Endothelial cell of umbilical vein (primary cell): Measurements from ENCODE around the gene PDE1C. TPM values are rescaled to one million over a fixed set of nuclear protein-coding genes. Genes with fewer than 3 reads are reported as not detected.

Experiments used
- BruUV-seq: library from RNA; stranded (reverse); fragments of 400-500 nt; replicated peaks from 2 replicates; lab custom pipeline; 2021; lab: Mats Ljungman, UMichigan
- CTCF ChIA-PET: fragments of 300-600, 350-600 bp; sonication (Branson Sonifier 250); formaldehyde crosslinking; loops from one replicate; lab custom pipeline; 2021; ENCODE audit warnings: antibody characterized with exemption, inconsistent platforms; lab: Charles Lee
- POLR2A ChIA-PET: fragments of 300-600, 350-600 bp; sonication (Branson Sonifier 250); formaldehyde crosslinking; loops from one replicate; lab custom pipeline; 2021; ENCODE audit warnings: antibody characterized with exemption, inconsistent platforms; lab: Charles Lee
- DNase-seq: peaks from one replicate; pipeline ENCODE4 v3.0.0-alpha.2; 2011; ENCODE audit warnings: low read depth, low spot score
- FAIRE-seq: peaks from 2 replicates; lab custom pipeline; 2011; peaks lifted over from hg19 to GRCh38; lab: Jason Lieb, UNC
- H2AFZ ChIP-seq: 2 replicates; pipeline ENCODE4 v1.6.0; 2012; ENCODE audit warnings: low read depth, low read length, control low read depth, inconsistent platforms
- H3K27ac ChIP-seq: 2 replicates; pipeline ENCODE4 v1.5.1; 2011; ENCODE audit warnings: low read depth, mild to moderate bottlenecking, control low read depth, low read length, moderate library complexity; ENCODE audit not compliant: insufficient read depth
- H3K27me3 ChIP-seq, 2 experiments: 2 replicates each; pipeline versions ENCODE4 v1.6.0 to v1.6.1; 2011; ENCODE audit warnings: low read length in 2 of 2, mixed read lengths in 1 of 2; ENCODE audit not compliant: control insufficient read depth in 2 of 2, insufficient read depth in 2 of 2
- H3K36me3 ChIP-seq, 2 experiments: 2 replicates in 1 of 2; 3 replicates in 1 of 2; pipeline ENCODE4 v1.5.1; 2011; ENCODE audit warnings: low read length in 2 of 2, mild to moderate bottlenecking in 1 of 2, moderate library complexity in 1 of 2; ENCODE audit not compliant: control insufficient read depth in 2 of 2, insufficient read depth in 2 of 2; ENCODE audit errors: extremely low read depth in 1 of 2
- H3K4me1 ChIP-seq: 3 replicates; pipeline ENCODE4 v1.5.1; 2011; ENCODE audit warnings: mild to moderate bottlenecking, low read length; ENCODE audit not compliant: control insufficient read depth, insufficient read depth; ENCODE audit errors: extremely low read depth
- H3K4me2 ChIP-seq: 2 replicates; pipeline ENCODE4 v1.6.1; 2011; ENCODE audit warnings: low read length, control low read depth, mixed read lengths; ENCODE audit not compliant: insufficient read depth
- H3K4me3 ChIP-seq, 3 experiments: fragments of 200-600 bp in 1 of 3; sonication (generic), shearing (Covaris generic) in 1 of 3; replicated peaks in 1 of 3; 2 replicates each; pipeline ENCODE4 v1.5.1; 2011 to 2016; ENCODE audit warnings: control low read depth in 3 of 3, low read length in 3 of 3, mild to moderate bottlenecking in 2 of 3, inconsistent platforms in 1 of 3, low read depth in 1 of 3, moderate library complexity in 1 of 3; ENCODE audit not compliant: insufficient read depth in 1 of 3
- H3K79me2 ChIP-seq: 2 replicates; pipeline ENCODE4 v1.6.0; 2012; ENCODE audit warnings: low read length, inconsistent platforms; ENCODE audit not compliant: control insufficient read depth, insufficient read depth
- H3K9ac ChIP-seq: replicated peaks from 2 replicates; pipeline ENCODE3; 2011; ENCODE audit warnings: low read length, control low read depth; ENCODE audit not compliant: insufficient read depth; ENCODE audit errors: extremely low read depth
- H3K9me1 ChIP-seq: replicated peaks from 3 replicates; pipeline ENCODE4 v1.6.0; 2011; ENCODE audit warnings: mild to moderate bottlenecking, low read length; ENCODE audit not compliant: control insufficient read depth, insufficient read depth; ENCODE audit errors: extremely low read depth
- H3K9me3 ChIP-seq: replicated peaks from 2 replicates; pipeline ENCODE4 v1.5.1; 2012; ENCODE audit warnings: low read length, inconsistent platforms; ENCODE audit not compliant: control insufficient read depth, insufficient read depth
- H4K20me1 ChIP-seq: replicated peaks from 2 replicates; pipeline ENCODE3; 2011; ENCODE audit warnings: mild to moderate bottlenecking, low read length; ENCODE audit not compliant: control insufficient read depth, insufficient read depth; ENCODE audit errors: extremely low read depth
- EZH2 ChIP-seq: IDR thresholded peaks from 2 replicates; pipeline ENCODE4 v1.6.1; 2012; ENCODE audit warnings: borderline replicate concordance, low read depth, mild to moderate bottlenecking, moderate library complexity, low read length, inconsistent platforms; ENCODE audit not compliant: severe bottlenecking
- FOS ChIP-seq: IDR thresholded peaks from 2 replicates; pipeline ENCODE4 v1.6.1; 2011; ENCODE audit warnings: mild to moderate bottlenecking, low read length, moderate library complexity, borderline replicate concordance; ENCODE audit not compliant: insufficient read depth
- GATA2 ChIP-seq: IDR thresholded peaks from 2 replicates; pipeline ENCODE4 v1.7.0; 2011; ENCODE audit warnings: low read depth, mild to moderate bottlenecking, moderate library complexity, mixed read lengths, low read length; ENCODE audit not compliant: insufficient read length, insufficient read depth
- JUN ChIP-seq: IDR thresholded peaks from 2 replicates; pipeline ENCODE4 v1.6.1; 2011; ENCODE audit warnings: borderline replicate concordance, low read depth; ENCODE audit not compliant: insufficient read length, insufficient read depth
- MAX ChIP-seq: IDR thresholded peaks from 2 replicates; pipeline ENCODE4 v1.6.1; 2011; ENCODE audit not compliant: insufficient read depth, insufficient read length
- MYC ChIP-seq: IDR thresholded peaks from one replicate; pipeline ENCODE4 v1.6.1; 2011; ENCODE audit warnings: mild to moderate bottlenecking, low read depth, low read length
- POLR2A ChIP-seq: IDR thresholded peaks from 2 replicates; pipeline ENCODE4 v1.6.1; 2012; ENCODE audit warnings: low read depth, mild to moderate bottlenecking, control low read depth, low read length
- POLR2AphosphoS5 ChIP-seq: IDR thresholded peaks from 2 replicates; pipeline ENCODE4 v1.6.1; 2012; ENCODE audit warnings: low read depth, mild to moderate bottlenecking, control low read depth, low read length, moderate library complexity; ENCODE audit not compliant: insufficient read depth
- dilution Hi-C: fragments of 300-500 bp; cut with MboI; formaldehyde crosslinking; loops from one replicate; pipeline ENCODE4 v1.15.0; 2019; ENCODE audit warnings: low sequenced_read_pairs; ENCODE audit not compliant: extremely low pct_ligation_motif_present
- intact Hi-C: fragments of 100-400 bp; cut with micrococcal nuclease; formaldehyde crosslinking; loops from one replicate; pipeline ENCODE4 v1.10.0; 2022
- polyA plus RNA-seq, 4 experiments: library from polyadenylated mRNA; depleted of rRNA in 3 of 4; stranded (reverse) in 3 of 4; unstranded in 1 of 4; fragments of >200 nt; gene quantifications; 2 replicates each; pipeline versions ENCODE4 v1.2.1 to v1.2.3, GENCODE V29; 2011 to 2012; ENCODE audit warnings: missing spikeins in 1 of 4
- total RNA-seq: library from RNA; stranded (reverse); gene quantifications from 2 replicates; pipeline ENCODE4 v1.2.3, GENCODE V29; 2021
- TF ChIP-seq, protein P1 (sequence below), 2 donors: IDR thresholded peaks; 1 replicate in 1 of 2; 2 replicates in 1 of 2; pipeline ENCODE4 v1.5.1; 2011; ENCODE audit warnings: low read length in 2 of 2, mild to moderate bottlenecking in 2 of 2, moderate library complexity in 2 of 2, control low read depth in 1 of 2, inconsistent platforms in 1 of 2, low read depth in 1 of 2; ENCODE audit not compliant: insufficient read depth in 1 of 2; ENCODE audit errors: extremely low read depth in 1 of 2

The PDE1C gene
- total and polyA plus RNA-seq, 2 donors (not counting 3 experiments of a cell fraction or from before 2014, with no cell fraction given): 0.90 to 3.1 TPM

- FAIRE-seq (no peak), DNase-seq (no peak)
- no peak for TF ChIP-seq GATA2
- TF ChIP-seq MYC: no peak
- TF ChIP-seq EZH2: no peak
- no peak for TF ChIP-seq POLR2A
- TF ChIP-seq JUN: no peak
- no peak for TF ChIP-seq MAX
- TF ChIP-seq, protein P1, sequence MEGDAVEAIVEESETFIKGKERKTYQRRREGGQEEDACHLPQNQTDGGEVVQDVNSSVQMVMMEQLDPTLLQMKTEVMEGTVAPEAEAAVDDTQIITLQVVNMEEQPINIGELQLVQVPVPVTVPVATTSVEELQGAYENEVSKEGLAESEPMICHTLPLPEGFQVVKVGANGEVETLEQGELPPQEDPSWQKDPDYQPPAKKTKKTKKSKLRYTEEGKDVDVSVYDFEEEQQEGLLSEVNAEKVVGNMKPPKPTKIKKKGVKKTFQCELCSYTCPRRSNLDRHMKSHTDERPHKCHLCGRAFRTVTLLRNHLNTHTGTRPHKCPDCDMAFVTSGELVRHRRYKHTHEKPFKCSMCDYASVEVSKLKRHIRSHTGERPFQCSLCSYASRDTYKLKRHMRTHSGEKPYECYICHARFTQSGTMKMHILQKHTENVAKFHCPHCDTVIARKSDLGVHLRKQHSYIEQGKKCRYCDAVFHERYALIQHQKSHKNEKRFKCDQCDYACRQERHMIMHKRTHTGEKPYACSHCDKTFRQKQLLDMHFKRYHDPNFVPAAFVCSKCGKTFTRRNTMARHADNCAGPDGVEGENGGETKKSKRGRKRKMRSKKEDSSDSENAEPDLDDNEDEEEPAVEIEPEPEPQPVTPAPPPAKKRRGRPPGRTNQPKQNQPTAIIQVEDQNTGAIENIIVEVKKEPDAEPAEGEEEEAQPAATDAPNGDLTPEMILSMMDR (IDR thresholded peaks at IDR 0.05; ENCODE audit: extremely low read depth in 1 of 2, insufficient read depth in 1 of 2, low read depth in 1 of 2, low read length in 2 of 2): no peak
- TF ChIP-seq FOS: no peak
- no peak for TF ChIP-seq POLR2AphosphoS5
- no peaks in the 10 kb centered on the region for H3K79me2 ChIP-seq
- no peak overlapping the region for H3K4me2 ChIP-seq
- no peaks in the 10 kb centered on the region for H3K36me3 ChIP-seq
- peaks cover 0 to 2% of the 10 kb centered on the region in 2 experiments for H3K27me3 ChIP-seq
- H2AFZ ChIP-seq: no peak overlapping the region
- no TSS peak for BruUV-seq
- intact Hi-C loops: no loop called here
- peaks cover 4% of the 10 kb centered on the region for H3K4me1 ChIP-seq
- no peak overlapping the region for H3K4me3 ChIP-seq
- CTCF ChIA-PET: no interaction called here
- H3K9ac ChIP-seq: no peak overlapping the region
- H3K27ac ChIP-seq: no peak overlapping the region
- dilution Hi-C loops: no loop called here
- POLR2A ChIA-PET: no interaction called here
- H4K20me1 ChIP-seq: no peaks in the 10 kb centered on the region
- no peaks in the 10 kb centered on the region for H3K9me3 ChIP-seq
- no peaks in the 10 kb centered on the region for H3K9me1 ChIP-seq
These were observed 349.8 kb downstream of the PDE1C start for GRCh38 chr7:31720366-31720765.
